GM18508 (cell line): Measurements from ENCODE around the gene EEA1.

Source experiments
- ATAC-seq: cut with Tn5 transposase; IDR thresholded peaks from one replicate; pipeline ENCODE4 v1.9.1; 2021; ENCODE audit warnings: moderate number of reproducible peaks; ENCODE audit not compliant: insufficient read depth, unreplicated experiment

Gene EEA1

GRCh38 chr12:92939116-92939515, 10.0 kb upstream of the EEA1 start:
- no peak for ATAC-seq

- no peak for ATAC-seq
Observed at GRCh38 chr12:92938638-92939037, 9.5 kb upstream of the EEA1 start.

GRCh38 chr12:92938018-92938417, 8.9 kb upstream of the EEA1 start:
- no peak for ATAC-seq

- no peak for ATAC-seq
Observed at GRCh38 chr12:92933606-92934005, 4.5 kb upstream of the EEA1 start.

- ATAC-seq, result no peak
Observed at GRCh38 chr12:92930421-92930820, 1.3 kb upstream of the EEA1 start.

GRCh38 chr12:92929983-92930382, 888 bp upstream of the EEA1 start:
- no peak for ATAC-seq

GRCh38 chr12:92928421-92928961, 604 bp downstream of the EEA1 start:
- no peak for ATAC-seq

- ATAC-seq, result no peak
Observed at GRCh38 chr12:92927436-92928281, 1.4 kb downstream of the EEA1 start.

- ATAC-seq, result no peak
Observed at GRCh38 chr12:92927055-92927435, 2.0 kb downstream of the EEA1 start.

- ATAC-seq, result no peak
Observed at GRCh38 chr12:92926549-92926948, 2.5 kb downstream of the EEA1 start.

- ATAC-seq, result no peak
Observed at GRCh38 chr12:92921877-92922276, 7.2 kb downstream of the EEA1 start.

- no peak for ATAC-seq
Observed at GRCh38 chr12:92915365-92915764, 13.7 kb downstream of the EEA1 start.

GRCh38 chr12:92914170-92914569, 14.9 kb downstream of the EEA1 start:
- ATAC-seq, result no peak

- ATAC-seq, result no peak
Observed at GRCh38 chr12:92912672-92913071, 16.4 kb downstream of the EEA1 start.

GRCh38 chr12:92912052-92912451, 17.0 kb downstream of the EEA1 start:
- ATAC-seq, result no peak

GRCh38 chr12:92911339-92911738, 17.8 kb downstream of the EEA1 start:
- no peak for ATAC-seq

- no peak for ATAC-seq
Observed at GRCh38 chr12:92908108-92908507, 21.0 kb downstream of the EEA1 start.

- no peak for ATAC-seq
Observed at GRCh38 chr12:92905811-92906554, 23.1 kb downstream of the EEA1 start.

- ATAC-seq, result no peak
Observed at GRCh38 chr12:92905258-92905810, 23.8 kb downstream of the EEA1 start.

GRCh38 chr12:92900941-92901340, 28.2 kb downstream of the EEA1 start:
- no peak for ATAC-seq

GRCh38 chr12:92899386-92900001, 29.6 kb downstream of the EEA1 start:
- ATAC-seq, result no peak
